ENCODE data around the gene DNMT3A.
"Not testable (repeated sequence)": the region's sequence is repeated elsewhere in the genome, so short reads cannot be mapped to it uniquely, and the experiment has no call there.

Gene DNMT3A

DNA sequence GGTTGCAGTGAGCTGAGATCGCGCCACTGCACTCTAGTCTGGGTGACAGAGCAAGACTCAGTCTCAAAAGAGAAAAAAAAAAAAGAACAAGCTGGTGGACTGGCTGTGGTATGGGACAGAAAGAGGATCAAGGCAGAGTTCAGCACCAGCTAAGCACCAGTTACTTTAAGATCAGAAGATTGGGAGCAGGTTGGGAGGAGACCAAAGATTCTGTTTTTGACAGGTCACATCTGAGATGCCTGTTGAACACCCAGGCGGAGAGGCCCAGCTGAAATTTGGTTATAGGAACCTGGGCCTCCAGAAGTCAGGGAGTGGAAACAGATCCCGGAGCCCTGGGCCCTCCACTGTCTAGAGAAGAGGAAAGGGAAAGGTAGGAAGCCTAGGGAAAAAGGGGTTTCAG, 120.1 kb downstream of the DNMT3A start:
- no peak overlapping the region for H3K27ac Mint-ChIP-seq
- H3K4me3 Mint-ChIP-seq = no peak overlapping the region

DNA sequence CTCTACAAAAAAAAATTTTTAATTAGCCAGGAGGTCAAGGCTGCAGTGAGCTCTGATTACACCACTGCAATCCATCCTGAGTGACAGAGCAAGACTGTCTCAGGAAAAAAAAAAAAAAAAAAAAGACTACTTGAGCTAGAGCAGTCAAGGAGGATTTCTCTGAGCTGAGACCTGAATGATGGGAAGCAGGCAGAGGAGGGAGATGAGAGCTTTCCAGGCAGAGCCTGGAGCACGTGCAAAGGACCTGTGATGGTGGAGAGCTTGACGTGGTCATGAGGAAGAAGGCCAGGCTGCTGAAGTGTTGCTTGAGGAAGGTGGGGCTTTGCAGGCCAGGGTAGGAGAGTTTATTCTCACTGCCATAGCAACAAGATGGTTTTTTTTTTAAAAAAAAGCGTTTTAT, 121.4 kb downstream of the DNMT3A start:
- Mint-ChIP-seq H3K9me3 (no peaks in the 10 kb centered on the region), H3K4me3 (no peak overlapping the region), H3K36me3 (ENCODE audit: low read depth) (no peaks in the 10 kb centered on the region), H3K27me3 (no peaks in the 10 kb centered on the region), H3K27ac (no peak overlapping the region), H3K4me1 (ENCODE audit: low read depth) (peaks cover 7% of the 10 kb centered on the region)
- DNase-seq = no peak

More for the DNA sequence above, 120.1 kb downstream of the DNMT3A start:
- Mint-ChIP-seq H3K4me1 (ENCODE audit: low read depth) (peaks cover 9% of the 10 kb centered on the region), H3K27me3 (no peaks in the 10 kb centered on the region), H3K9me3 (no peaks in the 10 kb centered on the region), H3K36me3 (ENCODE audit: low read depth) (no peaks in the 10 kb centered on the region)
- no peak for DNase-seq

DNA sequence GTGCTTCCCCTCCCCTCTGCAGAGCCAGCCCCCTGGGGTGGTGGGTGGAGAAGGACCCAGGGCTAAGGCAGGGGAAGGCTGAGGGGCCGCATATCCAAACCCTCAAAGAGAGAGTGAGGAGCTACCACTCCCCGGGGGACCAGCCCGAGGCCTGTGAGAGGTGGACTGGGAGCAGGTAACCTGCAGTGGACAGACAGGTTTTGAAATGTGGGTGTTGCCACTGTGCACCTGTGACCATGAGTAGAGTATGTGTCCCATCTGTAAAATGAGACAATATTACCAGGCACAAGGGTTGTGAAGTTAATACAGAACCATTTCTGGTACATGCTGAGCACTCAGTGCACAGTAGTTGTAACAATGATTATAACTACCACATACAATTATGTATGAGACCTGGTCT, 122.1 kb downstream of the DNMT3A start:
- H3K4me3 Mint-ChIP-seq = no peak overlapping the region
- peaks cover 8% of the 10 kb centered on the region for H3K4me1 Mint-ChIP-seq (ENCODE audit: low read depth)

DNA sequence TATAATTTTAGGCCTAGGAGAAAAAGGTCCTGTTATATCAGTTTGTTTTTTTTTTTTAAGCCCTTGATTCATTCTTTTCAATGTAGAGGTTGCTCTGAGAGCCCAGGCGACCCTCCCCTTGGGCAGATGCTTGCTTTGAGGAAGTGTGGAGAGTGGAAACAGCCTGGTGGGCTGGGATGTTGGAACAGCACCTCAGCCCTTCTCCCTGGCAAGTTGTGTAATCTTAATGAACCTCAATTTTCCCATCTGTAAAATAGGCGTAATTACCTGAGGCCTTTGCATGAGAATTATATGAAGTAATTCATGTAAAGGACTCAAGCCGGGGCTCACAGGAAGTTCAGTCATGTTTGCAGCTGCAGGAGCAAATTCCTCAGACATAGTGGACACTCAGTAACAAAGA, 123.6 kb downstream of the DNMT3A start:
- Mint-ChIP-seq H3K4me1 (ENCODE audit: low read depth) (peaks cover 8% of the 10 kb centered on the region), H3K27ac (no peak overlapping the region), H3K4me3 (no peak overlapping the region), H3K27me3 (no peaks in the 10 kb centered on the region), H3K9me3 (no peaks in the 10 kb centered on the region), H3K36me3 (ENCODE audit: low read depth) (no peaks in the 10 kb centered on the region)
- no peak for DNase-seq

More for the DNA sequence above, 122.1 kb downstream of the DNMT3A start:
- no peaks in the 10 kb centered on the region for H3K9me3 Mint-ChIP-seq
- H3K36me3 Mint-ChIP-seq (ENCODE audit: low read depth) = no peaks in the 10 kb centered on the region
- no peak overlapping the region for H3K27ac Mint-ChIP-seq
- DNase-seq = no peak
- H3K27me3 Mint-ChIP-seq = no peaks in the 10 kb centered on the region

- H3K4me3 Mint-ChIP-seq = peak overlapping the region; percentile 69
- H3K27ac Mint-ChIP-seq = peak overlapping the region; percentile 29
- peak; percentile 92 for DNase-seq
- no peaks in the 10 kb centered on the region for H3K36me3 Mint-ChIP-seq (ENCODE audit: low read depth)
- H3K27me3 Mint-ChIP-seq = no peaks in the 10 kb centered on the region
- H3K4me1 Mint-ChIP-seq (ENCODE audit: low read depth) = peaks cover 14% of the 10 kb centered on the region
- H3K9me3 Mint-ChIP-seq = no peaks in the 10 kb centered on the region
Observed at GRCh38 chr2:25215948-25216679, 125.6 kb downstream of the DNMT3A start.

- no peaks in the 10 kb centered on the region for H3K9me3 Mint-ChIP-seq
- peak overlapping the region; percentile 64 for H3K4me3 Mint-ChIP-seq
- H3K4me1 Mint-ChIP-seq (ENCODE audit: low read depth) = peaks cover 21% of the 10 kb centered on the region
- no peaks in the 10 kb centered on the region for H3K36me3 Mint-ChIP-seq (ENCODE audit: low read depth)
- peak overlapping the region; percentile 38 for H3K27ac Mint-ChIP-seq
- DNase-seq = no peak
- H3K27me3 Mint-ChIP-seq = no peaks in the 10 kb centered on the region
Observed at GRCh38 chr2:25215232-25215631, 126.5 kb downstream of the DNMT3A start.

DNA sequence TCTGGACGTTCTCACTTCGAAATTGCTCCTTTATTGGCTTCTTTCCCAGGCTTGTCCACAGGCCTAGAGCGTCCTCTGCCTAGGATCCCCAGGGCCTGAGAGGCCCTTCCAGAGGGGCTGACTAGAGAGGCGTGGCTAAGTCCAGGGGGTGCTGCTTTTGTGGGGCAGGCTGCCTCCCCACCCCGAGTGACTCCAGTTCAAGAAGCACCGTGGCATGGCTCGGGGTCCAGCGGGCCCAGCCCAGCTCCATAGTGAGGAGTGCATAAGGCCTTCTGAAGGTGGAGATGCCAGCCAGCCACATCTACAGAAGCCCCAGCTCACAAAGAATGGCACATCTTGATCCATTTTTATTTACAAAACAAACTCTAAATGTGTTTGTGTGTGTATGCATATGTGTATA, 128.5 kb downstream of the DNMT3A start:
- Mint-ChIP-seq H3K9me3 (no peaks in the 10 kb centered on the region), H3K4me3 (no peak overlapping the region), H3K27ac (no peak overlapping the region), H3K27me3 (no peaks in the 10 kb centered on the region), H3K36me3 (ENCODE audit: low read depth) (no peaks in the 10 kb centered on the region), H3K4me1 (ENCODE audit: low read depth) (peaks cover 35% of the 10 kb centered on the region)
- no peak for DNase-seq

- H3K9me3 Mint-ChIP-seq; H3K27me3 Mint-ChIP-seq; H3K4me3 Mint-ChIP-seq; DNase-seq; H3K36me3 Mint-ChIP-seq (ENCODE audit: low read depth): not testable (repeated sequence)
- Mint-ChIP-seq H3K27ac (peak overlapping the region; percentile 33), H3K4me1 (ENCODE audit: low read depth) (peaks cover 44% of the 10 kb centered on the region)
Observed at GRCh38 chr2:25210923-25211322, 130.8 kb downstream of the DNMT3A start.

DNA sequence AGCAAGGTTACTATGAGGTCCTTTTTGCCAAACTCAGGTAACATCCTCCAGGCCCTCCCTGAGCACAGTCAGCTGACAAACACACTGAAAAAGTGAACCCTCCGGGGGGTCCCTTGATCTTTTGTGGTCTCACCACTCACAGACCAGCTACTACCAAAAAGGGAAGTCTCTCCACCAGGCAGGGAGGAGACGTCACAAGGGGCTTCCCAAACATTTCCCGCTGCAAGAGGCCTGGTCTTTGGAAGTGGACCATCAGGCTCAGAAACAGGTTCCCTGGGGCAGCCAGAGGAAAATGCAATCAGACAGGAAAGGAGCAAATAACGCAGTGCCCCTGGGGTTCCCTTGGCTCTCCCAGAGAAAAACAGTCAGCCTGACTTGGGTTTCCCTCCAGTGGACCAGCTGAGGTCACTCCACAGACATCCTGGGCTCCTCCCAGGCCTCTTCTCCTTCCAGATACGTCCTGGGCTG, 134.6 kb downstream of the DNMT3A start:
- H3K36me3 Mint-ChIP-seq (ENCODE audit: low read depth) = no peaks in the 10 kb centered on the region
- H3K4me1 Mint-ChIP-seq (ENCODE audit: low read depth) = peaks cover 46% of the 10 kb centered on the region
- no peak for DNase-seq
- H3K9me3 Mint-ChIP-seq = no peaks in the 10 kb centered on the region
- H3K27me3 Mint-ChIP-seq = no peaks in the 10 kb centered on the region
- H3K27ac Mint-ChIP-seq = no peak overlapping the region
- H3K4me3 Mint-ChIP-seq = no peak overlapping the region

DNA sequence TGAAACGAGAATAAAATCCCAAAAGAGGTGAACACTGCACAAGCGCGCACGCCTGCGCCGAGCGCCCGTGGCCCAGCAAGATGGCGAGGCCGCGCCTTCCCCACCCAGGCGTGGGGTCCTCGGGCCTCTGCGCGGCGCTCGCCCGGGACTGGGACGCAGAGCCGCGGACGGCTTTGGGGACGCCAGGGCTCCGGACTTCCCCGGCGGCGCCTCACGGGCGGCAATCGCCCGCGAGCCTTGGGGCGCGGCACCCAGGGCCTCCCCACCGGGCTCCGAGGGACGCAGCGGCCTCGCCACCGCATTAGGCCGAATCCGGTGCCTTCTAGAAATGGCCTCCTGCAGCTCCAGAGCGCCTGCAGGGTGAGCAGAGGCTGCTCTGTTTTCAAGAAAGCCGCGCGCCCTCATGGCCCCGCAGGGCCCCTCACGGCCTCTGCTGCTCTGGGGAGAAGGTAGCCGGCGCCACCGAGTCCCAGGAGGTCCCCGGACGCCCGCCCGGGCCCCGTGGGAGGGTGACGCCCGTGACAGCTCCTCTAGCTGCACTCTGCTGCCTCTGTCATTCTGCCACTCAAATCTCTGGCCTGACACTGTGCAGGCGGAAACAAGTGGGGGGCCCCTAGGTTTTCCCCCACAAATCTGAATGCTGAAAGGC, 137.4 kb downstream of the DNMT3A start:
- Mint-ChIP-seq H3K27ac (no peak overlapping the region), H3K27me3 (no peaks in the 10 kb centered on the region), H3K4me1 (ENCODE audit: low read depth) (peaks cover 25% of the 10 kb centered on the region), H3K4me3 (no peak overlapping the region), H3K36me3 (ENCODE audit: low read depth) (no peaks in the 10 kb centered on the region), H3K9me3 (no peaks in the 10 kb centered on the region)
- DNase-seq = no peak

- no peaks in the 10 kb centered on the region for H3K9me3 Mint-ChIP-seq
- no peak for DNase-seq
- H3K4me1 Mint-ChIP-seq (ENCODE audit: low read depth) = peaks cover 14% of the 10 kb centered on the region
- H3K27me3 Mint-ChIP-seq = no peaks in the 10 kb centered on the region
- H3K27ac Mint-ChIP-seq = no peak overlapping the region
- H3K4me3 Mint-ChIP-seq = no peak overlapping the region
- H3K36me3 Mint-ChIP-seq (ENCODE audit: low read depth) = no peaks in the 10 kb centered on the region
Observed at GRCh38 chr2:25202275-25202674, 139.4 kb downstream of the DNMT3A start.

DNA sequence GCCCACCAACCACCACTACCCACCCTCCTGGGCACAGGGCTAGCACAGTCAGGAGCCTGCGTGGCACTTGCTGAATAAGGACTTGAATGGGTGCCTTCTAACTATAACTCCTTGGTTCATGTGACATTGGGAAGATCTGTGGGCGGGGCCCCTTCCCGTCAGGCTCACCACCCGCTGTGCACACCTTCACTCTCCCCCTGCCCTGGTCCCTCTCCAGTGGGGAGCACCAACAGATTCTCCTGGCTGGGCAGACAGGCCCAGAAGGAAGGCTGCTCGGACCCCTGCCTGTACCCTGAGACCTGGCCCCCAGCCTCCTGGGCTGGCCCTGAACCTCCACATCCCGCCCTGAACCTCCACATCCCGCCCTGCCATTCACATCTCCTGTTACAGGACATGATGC, 139.9 kb downstream of the DNMT3A start:
- Mint-ChIP-seq H3K27me3 (no peaks in the 10 kb centered on the region), H3K27ac (no peak overlapping the region), H3K4me1 (ENCODE audit: low read depth) (peaks cover 10% of the 10 kb centered on the region), H3K4me3 (no peak overlapping the region), H3K9me3 (no peaks in the 10 kb centered on the region), H3K36me3 (ENCODE audit: low read depth) (no peaks in the 10 kb centered on the region)
- DNase-seq = no peak

- no peak overlapping the region for H3K27ac Mint-ChIP-seq
- no peaks in the 10 kb centered on the region for H3K27me3 Mint-ChIP-seq
- no peak overlapping the region for H3K4me3 Mint-ChIP-seq
- no peaks in the 10 kb centered on the region for H3K9me3 Mint-ChIP-seq
- H3K4me1 Mint-ChIP-seq (ENCODE audit: low read depth) = peaks cover 9% of the 10 kb centered on the region
- no peak for DNase-seq
- H3K36me3 Mint-ChIP-seq (ENCODE audit: low read depth) = no peaks in the 10 kb centered on the region
Observed at GRCh38 chr2:25201265-25201664, 140.5 kb downstream of the DNMT3A start.

DNA sequence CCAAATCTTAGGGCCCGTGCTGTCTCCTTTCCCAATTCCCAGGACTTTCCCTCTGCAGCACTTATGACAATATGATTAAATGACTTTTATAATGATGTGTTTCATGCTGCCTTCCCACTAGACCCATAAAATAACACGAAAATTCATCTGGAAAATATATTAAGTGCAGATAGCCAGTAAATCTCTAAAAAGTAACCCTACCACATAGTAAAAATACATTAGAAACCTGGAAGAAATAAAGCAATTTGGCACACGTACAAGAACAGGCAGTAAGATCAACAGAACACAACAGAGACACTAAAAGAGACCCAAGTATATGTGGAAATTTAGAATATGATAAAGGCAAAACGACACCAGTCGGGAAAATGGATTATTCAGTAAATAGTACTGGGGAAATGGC, 143.1 kb downstream of the DNMT3A start:
- no peaks in the 10 kb centered on the region for H3K9me3 Mint-ChIP-seq
- no peak for DNase-seq
- H3K4me1 Mint-ChIP-seq (ENCODE audit: low read depth) = peaks cover 9% of the 10 kb centered on the region
- H3K4me3 Mint-ChIP-seq = no peak overlapping the region
- no peaks in the 10 kb centered on the region for H3K27me3 Mint-ChIP-seq
- no peak overlapping the region for H3K27ac Mint-ChIP-seq
- no peaks in the 10 kb centered on the region for H3K36me3 Mint-ChIP-seq (ENCODE audit: low read depth)

- peaks cover 8% of the 10 kb centered on the region for H3K4me1 Mint-ChIP-seq (ENCODE audit: low read depth)
- no peak overlapping the region for H3K27ac Mint-ChIP-seq
- no peaks in the 10 kb centered on the region for H3K27me3 Mint-ChIP-seq
- no peak for DNase-seq
- H3K4me3 Mint-ChIP-seq = no peak overlapping the region
- no peaks in the 10 kb centered on the region for H3K36me3 Mint-ChIP-seq (ENCODE audit: low read depth)
- no peaks in the 10 kb centered on the region for H3K9me3 Mint-ChIP-seq
Observed at GRCh38 chr2:25198209-25198525, 143.6 kb downstream of the DNMT3A start.
